CD4-positive, alpha-beta T cell (primary cell): ENCODE measurements around the gene BICRA. TPM values are rescaled to one million over a fixed set of nuclear protein-coding genes. Genes with fewer than 3 reads are reported as not detected.
A peak's percentile ranks its signal among the peaks of the same experiment; 100 is the strongest.

Experiments used
- ATAC-seq: fragments of 200-7000 bp; cut with Tn5 transposase; one replicate; pipeline ENCODE4 v1.10.0; 2022; ENCODE audit warnings: mild to moderate bottlenecking; ENCODE audit not compliant: poor library complexity
- CTCF ChIA-PET: fragments of 350-600 bp; sonication (Branson Sonifier 250); formaldehyde crosslinking; loops from one replicate; lab custom pipeline; 2021; ENCODE audit warnings: antibody characterized with exemption, inconsistent platforms; lab: Charles Lee
- POLR2A ChIA-PET: fragments of 350-600 bp; sonication (Branson Sonifier 250); formaldehyde crosslinking; loops from one replicate; lab custom pipeline; 2021; ENCODE audit warnings: antibody characterized with exemption, inconsistent platforms; lab: Charles Lee
- DNase-seq, 14 experiments: peaks; one replicate each; pipeline ENCODE4 v3.0.0-alpha.2; 2013 to 2020; ENCODE audit warnings: mixed read lengths in 2 of 14
- H3K27ac ChIP-seq, 2 donors: one replicate each; pipeline versions ENCODE4 v1.5.1 to v1.7.0; 2013; ENCODE audit warnings: low read length in 2 of 2, low read depth in 1 of 2, mild to moderate bottlenecking in 1 of 2
- H3K27me3 ChIP-seq, 2 experiments: 1 replicate in 1 of 2; 2 replicates in 1 of 2; pipeline versions ENCODE4 v1.6.1 to v1.7.0; 2013; ENCODE audit warnings: low read length in 2 of 2, control low read depth in 1 of 2, mild to moderate bottlenecking in 1 of 2, moderate library complexity in 1 of 2; ENCODE audit not compliant: insufficient read depth in 2 of 2, control insufficient read depth in 1 of 2
- H3K36me3 ChIP-seq: one replicate; pipeline ENCODE4 v1.6.1; 2013; ENCODE audit warnings: low read length, control low read depth; ENCODE audit not compliant: insufficient read depth
- H3K4me1 ChIP-seq: one replicate; pipeline ENCODE4 v1.6.1; 2013; ENCODE audit warnings: low read length, control low read depth; ENCODE audit not compliant: insufficient read depth
- H3K4me3 ChIP-seq: one replicate; pipeline ENCODE4 v1.5.1; 2013; ENCODE audit warnings: mild to moderate bottlenecking, low read length, moderate library complexity
- H3K9me3 ChIP-seq, 2 experiments: 1 replicate in 1 of 2; 2 replicates in 1 of 2; pipeline versions ENCODE4 v1.6.1 to v1.7.0; 2013; ENCODE audit warnings: low read length in 2 of 2, mild to moderate bottlenecking in 2 of 2, control low read depth in 1 of 2, moderate library complexity in 1 of 2; ENCODE audit not compliant: control insufficient read depth in 1 of 2, insufficient read depth in 1 of 2
- H3K27ac Mint-ChIP-seq: one replicate; pipeline ENCODE4 v1.8.0; 2020; ENCODE audit warnings: mixed read lengths
- H3K27me3 Mint-ChIP-seq: one replicate; pipeline ENCODE4 v1.8.0; 2021; ENCODE audit warnings: mixed read lengths
- H3K36me3 Mint-ChIP-seq: one replicate; pipeline ENCODE4 v1.8.0; 2021; ENCODE audit warnings: low read depth, mixed read lengths
- H3K4me1 Mint-ChIP-seq: one replicate; pipeline ENCODE4 v1.8.0; 2021; ENCODE audit warnings: low read depth, mixed read lengths
- H3K4me3 Mint-ChIP-seq: one replicate; pipeline ENCODE4 v1.8.0; 2020; ENCODE audit warnings: mild to moderate bottlenecking, mixed read lengths
- H3K9me3 Mint-ChIP-seq: one replicate; pipeline ENCODE4 v1.8.0; 2020; ENCODE audit warnings: mixed read lengths
- CTCF ChIP-seq: fragments of 200-600 bp; IDR thresholded peaks from one replicate; pipeline ENCODE4 v1.8.0; 2022; ENCODE audit warnings: antibody characterized with exemption, mild to moderate bottlenecking
- intact Hi-C, 2 experiments: fragments of 100-400 bp; cut with DNase I in 1 of 2; cut with micrococcal nuclease in 1 of 2; formaldehyde crosslinking; loops; one replicate each; pipeline versions ENCODE4 v1.15.1 to v1.9.0; 2023 to 2025; cut with DNase I, micrococcal nuclease
- polyA plus RNA-seq, 2 donors: library from polyadenylated mRNA; unstranded; fragments of 120-200 nt; gene quantifications; one replicate each; pipeline ENCODE4 v1.2.1, GENCODE V29; 2013
- total RNA-seq, 174 experiments: library from RNA in 2 of 174; stranded (reverse) in 2 of 174; gene quantifications; one replicate each; pipeline ENCODE4 v1.2.3 and lab custom pipeline; 2021 to 2026

The BICRA gene
- total RNA-seq, result 10 to 100 TPM; 21.2 to 22.0 TPM
- polyA plus RNA-seq (2013, experiment 1 of 2), result 15.0 TPM
- polyA plus RNA-seq (2013, experiment 2 of 2), result 22.9 TPM
- 1.5 to 55.7 (median 6.0) reads per million in 172 experiments for total RNA-seq (lab: John Stamatoyannopoulos, UW)

GRCh38 chr19:47608969-47609905 is at the start of gene BICRA:
TSS of gene BICRA (plus strand) at chr19:47609134. CDS start at chr19:47673575, 64,441 bp downstream.
- peak within 1 kb of the TSS; percentile 62 to 88 for H3K27ac ChIP-seq
- ChIA-PET CTCF (interaction anchor here (1.0 to 2.5 kb wide), 5 partner anchors 9 to 173 kb away, joined by 3 to 24 read pairs (median 4); partner anchors contain the start of gene NAPA), POLR2A (interaction anchor here (0.5 to 2.6 kb wide), 17 partner anchors 8 to 499 kb away, joined by 3 to 61 read pairs (median 7); partner anchors contain the start of genes KPTN, NAPA and ZNF541)
- H3K27me3 ChIP-seq, result no peaks in the 10 kb centered on the region
- TF ChIP-seq CTCF, result no peak
- no peaks in the 10 kb centered on the region for H3K27me3 Mint-ChIP-seq
- H3K36me3 ChIP-seq, result peaks cover 15% of the 10 kb centered on the region
- peak; percentile 71 to 91 (median 80) for DNase-seq
- no peaks in the 10 kb centered on the region for H3K9me3 Mint-ChIP-seq
- peak; percentile 63 for ATAC-seq
- H3K4me3 ChIP-seq, result peak within 1 kb of the TSS; percentile 85
- intact Hi-C loops, result loop anchor here (1.0 to 10.0 kb wide), 9 partner anchors 9 to 334 kb away; partner anchors contain the start of genes NAPA (in 2 of the 2), INAFM1 (in 1 of the 2), KPTN (in 1 of the 2) and NOP53 (in 1 of the 2)
- no peaks in the 10 kb centered on the region for H3K9me3 ChIP-seq
- peaks cover 29% of the 10 kb centered on the region for H3K36me3 Mint-ChIP-seq
- H3K4me3 Mint-ChIP-seq, result peak within 1 kb of the TSS; percentile 98
- H3K4me1 ChIP-seq, result peaks cover 44% of the 10 kb centered on the region
- H3K27ac Mint-ChIP-seq, result peak within 1 kb of the TSS; percentile 91
- H3K4me1 Mint-ChIP-seq, result peaks cover 37% of the 10 kb centered on the region

- Mint-ChIP-seq H3K27me3 (no peaks in the 10 kb centered on the region), H3K4me1 (no peaks in the 10 kb centered on the region), H3K36me3 (no peaks in the 10 kb centered on the region), H3K27ac (no peak overlapping the region), H3K4me3 (no peak overlapping the region), H3K9me3 (no peaks in the 10 kb centered on the region)
- Histone ChIP-seq H3K27me3 (no peaks in the 10 kb centered on the region), H3K9me3 (no peaks in the 10 kb centered on the region), H3K27ac (no peak overlapping the region), H3K4me1 (no peaks in the 10 kb centered on the region), H3K36me3 (no peaks in the 10 kb centered on the region), H3K4me3 (no peak overlapping the region)
- POLR2A ChIA-PET, result interaction anchor here (0.6 to 1.5 kb wide), 2 partner anchors 49 to 50 kb away, joined by 3 to 4 read pairs; no protein-coding TSS in a partner anchor
- no peak for TF ChIP-seq CTCF
- intact Hi-C loops, result no loop called here
- DNase-seq, result no peak
- ATAC-seq, result no peak
- CTCF ChIA-PET, result interaction anchor here (0.6 to 1.4 kb wide), 3 partner anchors 24 to 124 kb away, joined by 3 to 5 read pairs (median 3); partner anchors contain the start of gene NAPA
Observed at GRCh38 chr19:47560999-47561398, 47.9 kb upstream of the BICRA start.

- ChIA-PET POLR2A (interaction anchor here (1.5 kb wide), 1 partner anchor 49 kb away, joined by 4 read pairs; no protein-coding TSS in a partner anchor), CTCF (interaction anchor here (0.7 to 1.4 kb wide), 2 partner anchors 46 to 125 kb away, joined by 3 to 5 read pairs; partner anchors contain the start of gene NAPA)
- H3K27ac Mint-ChIP-seq, result no peak overlapping the region
- no peaks in the 10 kb centered on the region for H3K4me1 ChIP-seq
- TF ChIP-seq CTCF, result no peak
- H3K36me3 ChIP-seq, result no peaks in the 10 kb centered on the region
- H3K4me1 Mint-ChIP-seq, result no peaks in the 10 kb centered on the region
- no peaks in the 10 kb centered on the region for H3K27me3 Mint-ChIP-seq
- H3K4me3 ChIP-seq, result no peak overlapping the region
- no peaks in the 10 kb centered on the region for H3K9me3 Mint-ChIP-seq
- no peaks in the 10 kb centered on the region for H3K36me3 Mint-ChIP-seq
- no peaks in the 10 kb centered on the region for H3K9me3 ChIP-seq
- H3K27ac ChIP-seq, result no peak overlapping the region
- ATAC-seq, result no peak
- no peak overlapping the region for H3K4me3 Mint-ChIP-seq
- no peak for DNase-seq
- intact Hi-C loops, result no loop called here
- no peaks in the 10 kb centered on the region for H3K27me3 ChIP-seq
Observed at GRCh38 chr19:47561440-47562057, 47.4 kb upstream of the BICRA start.
